HEK293T (cell line): ENCODE data around the gene OTOA.

ENCODE experiments used
- CTCF ChIA-PET: fragments of 350-600 bp; formaldehyde crosslinking; extraction: SDS; loops from one replicate; lab custom pipeline; 2021; ENCODE audit warnings: antibody characterized with exemption, inconsistent platforms; lab: Yijun Ruan, JAX
- POLR2A ChIA-PET: fragments of 350-600 bp; formaldehyde crosslinking; extraction: SDS; loops from one replicate; lab custom pipeline; 2020; ENCODE audit warnings: antibody characterized with exemption, inconsistent platforms; lab: Yijun Ruan, JAX
- DNase-seq: peaks from one replicate; pipeline ENCODE4 v3.0.0; 2012; ENCODE audit warnings: mixed read lengths; ENCODE audit errors: extremely low spot score
- ARNT ChIP-seq: fragments of 450-650 bp; IDR thresholded peaks from 2 replicates; pipeline ENCODE4 v1.6.1; 2017; ENCODE audit warnings: mild to moderate bottlenecking
- BHLHE40 ChIP-seq: fragments of 450-650 bp; IDR thresholded peaks from 2 replicates; pipeline ENCODE4 v1.6.1; 2016; ENCODE audit warnings: mild to moderate bottlenecking, moderate library complexity, borderline replicate concordance
- CTBP1 ChIP-seq: fragments of 450-650 bp; IDR thresholded peaks from 2 replicates; pipeline ENCODE4 v1.6.1; 2016; ENCODE audit warnings: borderline replicate concordance
- ELF4 ChIP-seq: fragments of 450-650 bp; IDR thresholded peaks from 2 replicates; pipeline ENCODE4 v1.6.1; 2017; ENCODE audit warnings: antibody characterized with exemption
- FOXA1 ChIP-seq: fragments of 450-650 bp; IDR thresholded peaks from 2 replicates; pipeline ENCODE4 v1.6.1; 2016; ENCODE audit warnings: mild to moderate bottlenecking
- FOXK2 ChIP-seq: fragments of 450-650 bp; IDR thresholded peaks from 2 replicates; pipeline ENCODE4 v1.6.1; 2016; ENCODE audit warnings: mild to moderate bottlenecking
- FOXM1 ChIP-seq: fragments of 450-650 bp; IDR thresholded peaks from 2 replicates; pipeline ENCODE4 v1.6.1; 2017; ENCODE audit warnings: mild to moderate bottlenecking, borderline replicate concordance
- HDGF ChIP-seq: fragments of 450-650 bp; IDR thresholded peaks from 2 replicates; pipeline ENCODE4 v1.6.1; 2017; ENCODE audit warnings: antibody characterized with exemption, borderline replicate concordance
- L3MBTL2 ChIP-seq: fragments of 450-650 bp; conservative IDR thresholded peaks from 2 replicates; pipeline ENCODE4 v1.6.1; 2016; ENCODE audit warnings: mild to moderate bottlenecking
- LEF1 ChIP-seq: fragments of 450-650 bp; IDR thresholded peaks from 2 replicates; pipeline ENCODE4 v1.6.1; 2017; ENCODE audit warnings: mild to moderate bottlenecking, borderline replicate concordance
- NFRKB ChIP-seq: fragments of 450-650 bp; IDR thresholded peaks from 2 replicates; pipeline ENCODE4 v1.6.1; 2016; ENCODE audit warnings: mild to moderate bottlenecking, moderate library complexity
- PKNOX1 ChIP-seq: fragments of 450-650 bp; IDR thresholded peaks from 2 replicates; pipeline ENCODE4 v1.6.1; 2016
- SP1 ChIP-seq: fragments of 450-650 bp; IDR thresholded peaks from 2 replicates; pipeline ENCODE4 v1.6.1; 2017
- SUZ12 ChIP-seq: fragments of 450-650 bp; IDR thresholded peaks from 2 replicates; pipeline ENCODE4 v1.6.1; 2016; ENCODE audit warnings: mild to moderate bottlenecking
- TARDBP ChIP-seq: fragments of 450-650 bp; IDR thresholded peaks from 2 replicates; pipeline ENCODE4 v1.6.1; 2016
- ZNF384 ChIP-seq: fragments of 450-650 bp; IDR thresholded peaks from 2 replicates; pipeline ENCODE4 v1.6.1; 2016

Gene OTOA

GRCh38 chr16:21702276-21702675 is 38.5 kb downstream of the OTOA start:
- ChIA-PET POLR2A (no interaction called here), CTCF (no interaction called here)
- TF ChIP-seq L3MBTL2 (no peak), FOXM1 (no peak), ZNF384 (no peak), ELF4 (no peak), FOXA1 (no peak), HDGF (no peak), SP1 (no peak), TARDBP (no peak), LEF1 (no peak), CTBP1 (no peak), FOXK2 (no peak), ARNT (no peak), BHLHE40 (no peak)
- no peak for DNase-seq

- CTCF ChIA-PET, result interaction anchor here (0.5 kb wide), 1 partner anchor 1005 kb away, joined by 3 read pairs; no protein-coding TSS in a partner anchor
- DNase-seq, result no peak
- TF ChIP-seq PKNOX1 (no peak), FOXM1 (no peak), BHLHE40 (no peak), ARNT (no peak), L3MBTL2 (no peak), HDGF (no peak), TARDBP (no peak), NFRKB (no peak), ZNF384 (no peak), CTBP1 (no peak), LEF1 (no peak), FOXK2 (no peak), SP1 (no peak), FOXA1 (no peak), ELF4 (no peak), SUZ12 (no peak)
- POLR2A ChIA-PET, result no interaction called here
Measured at GRCh38 chr16:21703156-21703555, 39.4 kb downstream of the OTOA start.

GRCh38 chr16:21703589-21704174 is 39.9 kb downstream of the OTOA start:
- TF ChIP-seq ELF4 (no peak), FOXA1 (no peak), FOXM1 (no peak), L3MBTL2 (no peak), SUZ12 (no peak), NFRKB (no peak), LEF1 (no peak), CTBP1 (no peak), HDGF (no peak), ZNF384 (no peak), PKNOX1 (no peak), TARDBP (no peak), BHLHE40 (no peak), SP1 (no peak), ARNT (no peak), FOXK2 (no peak)
- POLR2A ChIA-PET, result no interaction called here
- no peak for DNase-seq
- CTCF ChIA-PET, result interaction anchor here (0.5 kb wide), 1 partner anchor 1005 kb away, joined by 3 read pairs; no protein-coding TSS in a partner anchor

- ChIA-PET CTCF (interaction anchor here (1.0 kb wide), 1 partner anchor 98 kb away, joined by 7 read pairs; no protein-coding TSS in a partner anchor), POLR2A (no interaction called here)
- DNase-seq, result no peak
- TF ChIP-seq HDGF (no peak), ELF4 (no peak), LEF1 (no peak), L3MBTL2 (no peak), SUZ12 (no peak), BHLHE40 (no peak), SP1 (no peak), FOXA1 (no peak), ARNT (no peak), CTBP1 (no peak), FOXM1 (no peak), TARDBP (no peak), NFRKB (no peak)
Measured at GRCh38 chr16:21704266-21704665, 40.5 kb downstream of the OTOA start.

GRCh38 chr16:21704733-21705132 is 41.0 kb downstream of the OTOA start:
- CTCF ChIA-PET, result interaction anchor here (1.0 to 1.1 kb wide), 2 partner anchors 64 to 97 kb away, joined by 4 to 7 read pairs; no protein-coding TSS in a partner anchor
- POLR2A ChIA-PET, result no interaction called here

GRCh38 chr16:21708533-21709115 is 44.9 kb downstream of the OTOA start:
- TF ChIP-seq ELF4 (no peak), ZNF384 (no peak), FOXA1 (no peak), HDGF (no peak), SP1 (no peak), TARDBP (no peak), CTBP1 (no peak), FOXM1 (no peak), NFRKB (no peak), SUZ12 (no peak), FOXK2 (no peak), LEF1 (no peak), L3MBTL2 (no peak), BHLHE40 (no peak), PKNOX1 (no peak), ARNT (no peak)
- ChIA-PET POLR2A (no interaction called here), CTCF (interaction anchor here (0.7 to 1.0 kb wide), 4 partner anchors 14 to 232 kb away, joined by 3 to 4 read pairs (median 4); no protein-coding TSS in a partner anchor)
- peak; percentile 66 for DNase-seq

More at GRCh38 chr16:21704733-21705132, 41.0 kb downstream of the OTOA start:
- DNase-seq, result no peak
- TF ChIP-seq FOXK2, result no peak
- TF ChIP-seq ZNF384, result no peak
